Immature natural killer cell (primary cell): ENCODE results near the gene AFP. TPM values are rescaled to one million over a fixed set of nuclear protein-coding genes. Genes with fewer than 3 reads are reported as not detected.

ENCODE experiments used
- DNase-seq, 3 donors: peaks; one replicate each; pipeline ENCODE4 v3.0.0; 2022; ENCODE audit warnings: mixed read lengths in 1 of 3
- H3K27ac Mint-ChIP-seq, 6 donors: one replicate each; pipeline ENCODE4 v1.8.0; 2020; ENCODE audit warnings: mixed read lengths in 6 of 6, mild to moderate bottlenecking in 5 of 6, inconsistent platforms in 4 of 6, moderate library complexity in 3 of 6
- H3K27me3 Mint-ChIP-seq, 3 donors: one replicate each; pipeline ENCODE4 v1.8.0; 2020 to 2021; ENCODE audit warnings: low read depth in 3 of 3, mild to moderate bottlenecking in 3 of 3, mixed read lengths in 3 of 3, moderate library complexity in 3 of 3, inconsistent platforms in 1 of 3
- H3K36me3 Mint-ChIP-seq, 3 donors: one replicate each; pipeline ENCODE4 v1.8.0; 2020; ENCODE audit warnings: mixed read lengths in 3 of 3, inconsistent platforms in 2 of 3, mild to moderate bottlenecking in 2 of 3
- H3K4me1 Mint-ChIP-seq, 2 donors: one replicate each; pipeline ENCODE4 v1.8.0; 2020; ENCODE audit warnings: inconsistent platforms in 2 of 2, mild to moderate bottlenecking in 2 of 2, mixed read lengths in 2 of 2, moderate library complexity in 1 of 2
- H3K4me3 Mint-ChIP-seq, 5 donors: one replicate each; pipeline ENCODE4 v1.8.0; 2020; ENCODE audit warnings: mild to moderate bottlenecking in 5 of 5, mixed read lengths in 5 of 5, inconsistent platforms in 3 of 5, moderate library complexity in 3 of 5
- H3K9me3 Mint-ChIP-seq, 6 donors: one replicate each; pipeline ENCODE4 v1.8.0; 2020; ENCODE audit warnings: mild to moderate bottlenecking in 6 of 6, mixed read lengths in 6 of 6, inconsistent platforms in 4 of 6, moderate library complexity in 3 of 6
- polyA plus RNA-seq, 3 donors: library from polyadenylated mRNA; unstranded; fragments of 300-500 nt; fragmentation: Illumina TruSeq; gene quantifications; one replicate each; pipeline ENCODE4 v1.2.3, GENCODE V29; 2021

Gene AFP
- polyA plus RNA-seq, 3 donors from 2014 or later = not detected

DNA sequence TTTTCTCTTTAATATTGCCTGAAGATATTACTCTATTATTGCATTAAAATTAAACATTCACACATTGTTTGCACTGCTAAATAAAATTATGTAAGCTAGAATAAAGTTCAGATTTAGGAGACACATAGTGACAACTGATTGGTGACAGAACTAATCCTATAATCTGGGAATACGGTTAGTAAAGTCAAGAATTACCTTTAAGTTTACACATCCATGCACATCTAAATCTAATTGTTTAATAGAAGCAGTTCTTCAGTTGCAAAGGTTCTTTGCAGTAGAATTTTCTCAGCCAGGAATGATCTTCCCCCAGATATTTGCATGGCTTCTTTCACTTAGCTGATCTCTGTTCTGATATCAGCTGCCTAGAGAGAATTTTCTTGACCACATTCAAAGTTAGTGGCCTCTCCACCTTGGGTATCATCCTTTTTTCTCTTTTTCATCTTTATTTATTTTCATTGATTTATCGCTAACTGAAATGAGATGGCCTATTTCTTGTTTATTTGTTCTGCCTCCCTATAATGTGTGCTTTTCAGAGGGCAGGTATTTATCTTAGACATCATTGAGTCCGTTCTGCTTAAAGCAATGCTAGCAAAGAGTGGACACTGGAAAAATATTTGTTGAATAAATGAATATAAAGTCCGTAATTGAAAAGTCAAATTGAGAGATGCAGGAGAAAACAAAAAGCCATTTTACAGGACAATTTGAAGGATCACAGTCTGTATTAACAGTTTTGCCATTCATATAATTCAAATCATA, 12.6 kb downstream of the AFP start:
- DNase-seq = no peak
- H3K27me3 Mint-ChIP-seq = peaks cover 0 to 3% (median 2%) of the 10 kb centered on the region in 3 donors
- H3K4me3 Mint-ChIP-seq = no peak overlapping the region
- no peaks in the 10 kb centered on the region for H3K4me1 Mint-ChIP-seq
- H3K9me3 Mint-ChIP-seq = peaks cover 0 to 4% (median 0%) of the 10 kb centered on the region in 6 donors
- H3K27ac Mint-ChIP-seq = no peak overlapping the region
- H3K36me3 Mint-ChIP-seq = peaks cover 0 to 4% (median 0%) of the 10 kb centered on the region in 3 donors

DNA sequence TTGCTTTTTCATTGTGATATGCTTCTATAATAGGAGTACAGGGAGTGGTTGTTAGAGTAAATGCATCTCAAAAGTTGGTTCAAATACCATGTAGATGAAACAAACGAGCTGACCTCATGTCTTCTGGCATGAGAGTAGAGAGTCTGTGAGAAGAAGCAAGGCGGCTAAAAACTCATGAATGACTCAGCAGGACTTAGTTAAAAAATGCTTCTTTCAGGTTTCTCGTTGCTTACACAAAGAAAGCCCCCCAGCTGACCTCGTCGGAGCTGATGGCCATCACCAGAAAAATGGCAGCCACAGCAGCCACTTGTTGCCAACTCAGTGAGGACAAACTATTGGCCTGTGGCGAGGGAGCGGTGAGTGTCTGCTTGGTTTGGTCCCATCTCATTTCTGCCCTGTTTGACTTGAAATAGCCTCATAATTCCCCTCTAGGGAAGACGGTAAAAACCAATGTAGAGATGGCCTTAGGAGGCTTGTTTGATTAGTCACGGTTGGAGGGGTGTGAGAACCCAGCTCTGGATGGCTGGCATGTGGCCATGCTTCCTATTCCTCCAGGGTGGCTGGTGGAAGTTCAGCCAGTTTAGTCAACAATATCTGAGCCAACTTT, 14.5 kb downstream of the AFP start:
- Mint-ChIP-seq H3K27me3 (peaks cover 0 to 3% (median 2%) of the 10 kb centered on the region in 3 donors), H3K36me3 (peaks cover 0 to 4% (median 0%) of the 10 kb centered on the region in 3 donors), H3K9me3 (peaks cover 0 to 4% (median 0%) of the 10 kb centered on the region in 6 donors), H3K4me1 (no peaks in the 10 kb centered on the region), H3K27ac (no peak overlapping the region), H3K4me3 (no peak overlapping the region)
- DNase-seq = no peak

DNA sequence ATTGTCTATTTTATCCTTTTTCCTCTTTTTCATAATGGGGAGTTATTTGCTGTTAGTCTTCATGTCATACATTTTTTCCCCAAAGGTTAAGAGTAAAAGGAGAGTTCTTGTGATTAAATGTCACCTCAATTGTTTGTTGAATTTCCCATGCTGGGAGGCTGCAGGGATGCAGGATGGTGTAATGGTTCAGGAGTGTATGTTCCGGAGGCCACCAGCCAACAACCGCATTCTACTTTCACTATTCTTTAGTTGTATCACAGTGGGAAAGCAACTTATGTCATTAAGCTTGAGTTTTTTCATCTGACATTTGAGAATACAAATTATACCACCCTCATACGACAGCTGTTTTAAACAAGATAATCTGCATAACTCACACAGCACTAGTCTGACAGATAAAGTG, 15.4 kb downstream of the AFP start:
- Mint-ChIP-seq H3K4me1 (no peaks in the 10 kb centered on the region), H3K4me3 (no peak overlapping the region), H3K9me3 (peaks cover 0 to 6% (median under 1%) of the 10 kb centered on the region in 6 donors), H3K36me3 (peaks cover 0 to 4% (median 0%) of the 10 kb centered on the region in 3 donors), H3K27me3 (peaks cover 0 to 5% (median 2%) of the 10 kb centered on the region in 3 donors), H3K27ac (no peak overlapping the region)
- DNase-seq = no peak

DNA sequence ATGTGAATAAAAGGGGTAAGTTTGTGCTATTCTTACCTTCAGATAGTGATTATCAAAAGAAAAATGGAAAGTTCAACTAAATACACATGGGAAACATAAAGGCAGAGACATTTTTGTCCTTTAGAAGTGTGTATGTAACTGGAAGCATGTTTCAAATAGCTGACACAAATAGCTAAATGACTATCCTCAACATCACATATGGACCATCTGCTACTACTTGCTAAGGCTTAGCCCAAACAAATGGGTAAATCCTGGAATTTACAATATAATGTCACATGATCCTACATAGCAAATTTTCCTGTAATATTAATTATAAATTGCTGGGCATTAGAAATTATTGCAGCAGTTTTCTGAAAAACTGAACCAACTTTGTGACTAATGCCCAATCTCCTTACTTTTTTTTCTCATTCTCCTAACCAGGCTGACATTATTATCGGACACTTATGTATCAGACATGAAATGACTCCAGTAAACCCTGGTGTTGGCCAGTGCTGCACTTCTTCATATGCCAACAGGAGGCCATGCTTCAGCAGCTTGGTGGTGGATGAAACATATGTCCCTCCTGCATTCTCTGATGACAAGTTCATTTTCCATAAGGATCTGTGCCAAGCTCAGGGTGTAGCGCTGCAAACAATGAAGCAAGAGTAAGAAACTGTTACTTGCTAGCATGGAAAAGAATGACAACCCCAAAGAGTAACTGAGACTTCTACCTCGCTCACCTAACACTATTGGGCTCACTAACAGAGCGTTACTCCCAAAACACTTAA, 16.1 kb downstream of the AFP start:
- Mint-ChIP-seq H3K27me3 (peaks cover 0 to 9% (median under 1%) of the 10 kb centered on the region in 3 donors), H3K4me3 (no peak overlapping the region), H3K4me1 (no peaks in the 10 kb centered on the region), H3K36me3 (peaks cover 0 to 4% (median 0%) of the 10 kb centered on the region in 3 donors), H3K9me3 (peaks cover 0 to 9% (median 1%) of the 10 kb centered on the region in 6 donors), H3K27ac (no peak overlapping the region)
- no peak for DNase-seq

DNA sequence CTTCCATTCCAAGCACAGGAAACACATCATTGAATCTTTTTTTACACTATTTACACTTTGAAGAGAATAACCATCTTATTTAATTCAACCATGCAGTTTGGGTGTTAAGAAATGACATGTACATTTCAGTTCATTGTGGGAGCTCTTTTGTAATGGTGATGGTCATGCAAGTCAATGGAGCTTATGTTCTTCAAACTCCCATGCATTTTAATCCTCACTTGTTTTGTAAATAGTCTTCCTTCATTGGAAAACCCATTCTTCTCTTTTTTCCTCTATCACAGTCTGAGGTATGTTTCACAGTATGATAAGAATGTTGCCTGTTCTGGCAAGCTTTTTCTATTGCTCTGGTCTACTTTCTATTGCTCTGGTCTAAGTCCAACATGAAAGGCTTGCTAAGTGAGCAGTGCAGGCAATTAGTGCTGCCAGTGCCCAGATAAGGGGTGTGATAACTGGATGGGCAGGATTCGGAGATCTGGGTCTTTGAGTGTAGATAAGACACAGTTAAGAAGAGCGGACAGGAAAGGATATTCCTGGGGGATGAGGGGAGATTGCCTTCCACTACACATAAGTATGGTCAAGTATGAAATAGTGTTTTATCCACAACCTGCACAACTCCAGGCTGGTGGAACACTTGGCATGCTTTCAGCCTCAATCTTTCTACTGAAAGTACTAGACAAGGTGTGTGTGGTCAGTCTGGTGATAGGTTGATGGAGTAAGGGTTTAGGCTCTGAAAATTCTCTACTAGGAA, 17.1 kb downstream of the AFP start:
- peaks cover 0 to 9% (median 3%) of the 10 kb centered on the region in 6 donors for H3K9me3 Mint-ChIP-seq
- H3K27me3 Mint-ChIP-seq = peaks cover 0 to 6% (median 0%) of the 10 kb centered on the region in 3 donors
- no peak for DNase-seq
- H3K36me3 Mint-ChIP-seq = peaks cover 0 to 7% (median 0%) of the 10 kb centered on the region in 3 donors
- H3K27ac Mint-ChIP-seq = no peak overlapping the region
- H3K4me1 Mint-ChIP-seq = no peaks in the 10 kb centered on the region
- H3K4me3 Mint-ChIP-seq = no peak overlapping the region

DNA sequence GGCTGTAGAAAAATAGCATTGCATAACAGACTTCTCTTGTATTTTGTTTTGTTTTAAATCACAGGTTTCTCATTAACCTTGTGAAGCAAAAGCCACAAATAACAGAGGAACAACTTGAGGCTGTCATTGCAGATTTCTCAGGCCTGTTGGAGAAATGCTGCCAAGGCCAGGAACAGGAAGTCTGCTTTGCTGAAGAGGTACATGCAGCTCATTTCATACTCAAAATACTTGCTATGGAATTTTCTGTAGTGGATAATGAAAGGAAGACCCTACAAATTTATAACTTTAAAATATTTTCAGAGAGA, 17.6 kb downstream of the AFP start:
- H3K4me1 Mint-ChIP-seq = no peaks in the 10 kb centered on the region
- peaks cover 0 to 6% (median 0%) of the 10 kb centered on the region in 3 donors for H3K27me3 Mint-ChIP-seq

DNA sequence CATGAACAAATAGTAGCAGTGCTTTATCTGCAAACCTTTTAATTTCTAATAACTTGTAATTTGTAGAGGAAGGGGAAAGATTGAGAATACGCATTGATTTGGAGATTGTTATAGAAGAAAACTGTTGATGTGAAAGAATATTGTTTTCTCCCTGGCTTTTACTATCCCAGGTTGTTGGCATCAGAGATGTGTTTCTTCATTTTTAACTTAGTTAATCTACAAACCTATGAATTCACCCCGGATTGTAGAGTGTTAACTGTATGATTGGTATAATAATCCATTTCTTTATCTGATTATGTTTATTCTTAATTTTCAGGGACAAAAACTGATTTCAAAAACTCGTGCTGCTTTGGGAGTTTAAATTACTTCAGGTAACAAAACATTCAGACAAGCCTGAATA, 18.9 kb downstream of the AFP start:
- Mint-ChIP-seq H3K4me3 (no peak overlapping the region), H3K36me3 (peaks cover 0 to 8% (median 0%) of the 10 kb centered on the region in 3 donors)
- no peak for DNase-seq

More for the DNA sequence above, 17.6 kb downstream of the AFP start:
- H3K27ac Mint-ChIP-seq = no peak overlapping the region
- H3K36me3 Mint-ChIP-seq = peaks cover 0 to 8% (median 0%) of the 10 kb centered on the region in 3 donors
- H3K9me3 Mint-ChIP-seq = peaks cover 0 to 9% (median 3%) of the 10 kb centered on the region in 6 donors
- H3K4me3 Mint-ChIP-seq = no peak overlapping the region
- no peak for DNase-seq

DNA sequence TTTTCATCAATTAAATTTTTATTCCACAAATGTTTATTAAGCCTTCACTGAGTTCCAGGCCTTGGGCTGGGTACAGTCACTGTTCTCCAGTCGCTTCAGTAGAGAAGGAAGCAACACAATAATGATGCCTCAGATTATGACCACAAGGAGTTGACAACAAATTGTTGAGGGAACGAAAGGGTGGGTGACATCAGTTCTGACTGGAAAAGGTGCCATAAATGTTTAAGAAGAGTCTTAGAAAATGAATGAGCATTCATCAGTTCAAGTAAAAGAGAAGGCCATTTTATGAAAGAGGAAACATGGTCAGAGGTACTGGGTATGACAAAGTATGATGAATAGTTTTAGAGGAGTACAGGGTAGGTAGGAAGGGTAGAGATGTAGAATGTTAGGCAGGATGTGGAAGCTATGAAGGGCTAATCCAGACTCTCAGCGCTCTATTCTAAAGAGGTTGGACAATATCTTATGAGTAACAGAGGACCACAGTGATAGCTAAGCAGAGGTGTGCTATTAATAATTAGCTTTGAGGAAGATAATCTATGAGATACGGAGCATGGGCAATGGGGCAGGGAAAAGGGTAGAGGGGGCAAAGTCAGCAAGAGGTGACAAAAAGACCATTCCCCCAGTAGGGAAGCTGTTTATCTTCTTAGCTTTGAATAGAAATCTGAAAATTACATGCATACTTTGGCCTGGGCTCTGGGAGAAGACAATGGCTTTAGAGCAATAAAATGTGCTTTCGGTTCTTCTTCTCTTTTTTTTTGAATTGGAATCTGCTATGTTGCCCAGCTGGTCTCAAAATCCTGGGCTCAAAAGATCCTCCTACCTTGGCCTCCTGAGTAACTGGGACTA, 20.4 kb downstream of the AFP start:
- H3K4me1 Mint-ChIP-seq = no peaks in the 10 kb centered on the region
- peaks cover 0 to 9% (median 5%) of the 10 kb centered on the region in 6 donors for H3K9me3 Mint-ChIP-seq
- no peak for DNase-seq
- peaks cover 0 to 6% (median 0%) of the 10 kb centered on the region in 3 donors for H3K27me3 Mint-ChIP-seq
- H3K27ac Mint-ChIP-seq = no peak overlapping the region
- H3K4me3 Mint-ChIP-seq = no peak overlapping the region
- H3K36me3 Mint-ChIP-seq = peaks cover 0 to 8% (median 0%) of the 10 kb centered on the region in 3 donors

More for the DNA sequence above, 18.9 kb downstream of the AFP start:
- H3K4me1 Mint-ChIP-seq = no peaks in the 10 kb centered on the region
- peaks cover 0 to 6% (median 0%) of the 10 kb centered on the region in 3 donors for H3K27me3 Mint-ChIP-seq
- H3K9me3 Mint-ChIP-seq = peaks cover 0 to 9% (median 3%) of the 10 kb centered on the region in 6 donors
- no peak overlapping the region for H3K27ac Mint-ChIP-seq

DNA sequence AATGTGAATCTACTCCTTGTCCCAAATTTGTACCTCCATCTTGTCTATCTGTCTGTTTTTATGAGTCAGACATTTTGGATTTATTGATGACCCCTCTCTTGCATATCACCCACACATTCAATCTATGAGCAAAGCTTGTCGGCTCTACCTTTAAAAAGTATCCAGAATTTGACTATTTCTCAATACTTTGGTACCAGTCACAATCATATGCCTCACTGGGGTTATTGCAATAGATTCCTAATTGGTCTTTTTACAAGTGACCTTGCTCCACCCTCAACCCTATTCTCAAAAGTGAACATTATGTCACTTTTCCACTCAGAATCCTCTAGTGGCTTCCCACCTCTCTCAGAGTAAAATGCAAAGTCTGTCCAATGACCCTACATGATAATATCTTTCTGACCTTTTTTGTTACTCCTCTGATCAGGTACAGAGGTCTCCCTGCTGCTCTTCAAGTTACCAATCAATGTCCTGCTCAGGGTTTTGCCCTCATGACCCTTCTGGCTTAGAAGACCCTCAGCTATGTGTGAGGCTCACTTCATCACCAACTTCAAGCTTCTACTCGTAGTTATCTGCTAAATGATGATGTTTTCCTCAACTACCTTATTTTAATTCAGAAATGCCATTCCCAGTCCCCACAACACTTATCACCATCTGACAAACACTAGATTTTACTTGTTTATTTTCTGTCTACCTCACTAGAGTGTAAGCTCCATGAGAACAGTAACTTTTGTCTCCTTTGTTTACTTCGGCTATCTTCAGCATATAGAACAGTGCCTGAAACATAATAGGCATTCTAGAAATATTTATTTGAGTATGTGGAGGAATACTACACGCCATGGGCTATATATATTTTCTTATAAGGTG, 22.4 kb downstream of the AFP start:
- Mint-ChIP-seq H3K27me3 (peaks cover 0 to 6% (median 0%) of the 10 kb centered on the region in 3 donors), H3K4me1 (no peaks in the 10 kb centered on the region), H3K9me3 (peaks cover 3 to 9% (median 6%) of the 10 kb centered on the region in 6 donors), H3K27ac (no peak overlapping the region), H3K4me3 (no peak overlapping the region), H3K36me3 (peaks cover 0 to 4% (median 0%) of the 10 kb centered on the region in 3 donors)
- DNase-seq = no peak

DNA sequence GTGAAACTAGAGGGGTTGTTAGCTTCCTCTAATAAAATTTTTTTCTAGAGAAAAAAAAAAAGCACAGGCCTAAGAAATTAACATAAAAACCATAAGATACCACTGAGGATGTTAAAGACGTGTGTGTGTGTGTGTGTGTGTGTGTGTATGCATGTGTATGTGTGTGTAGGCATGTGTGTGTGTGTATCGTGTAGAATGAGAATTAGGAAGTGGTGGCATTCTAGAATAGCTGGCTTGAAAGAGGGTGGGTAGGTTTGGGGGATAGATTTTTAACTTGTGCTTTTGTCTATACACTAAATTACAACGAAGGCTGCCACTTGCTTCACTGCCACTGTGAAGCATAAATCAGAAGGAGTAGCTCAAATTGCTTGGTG, 23.0 kb downstream of the AFP start:
- peaks cover 0 to 4% (median 0%) of the 10 kb centered on the region in 3 donors for H3K36me3 Mint-ChIP-seq
- no peaks in the 10 kb centered on the region for H3K4me1 Mint-ChIP-seq

DNA sequence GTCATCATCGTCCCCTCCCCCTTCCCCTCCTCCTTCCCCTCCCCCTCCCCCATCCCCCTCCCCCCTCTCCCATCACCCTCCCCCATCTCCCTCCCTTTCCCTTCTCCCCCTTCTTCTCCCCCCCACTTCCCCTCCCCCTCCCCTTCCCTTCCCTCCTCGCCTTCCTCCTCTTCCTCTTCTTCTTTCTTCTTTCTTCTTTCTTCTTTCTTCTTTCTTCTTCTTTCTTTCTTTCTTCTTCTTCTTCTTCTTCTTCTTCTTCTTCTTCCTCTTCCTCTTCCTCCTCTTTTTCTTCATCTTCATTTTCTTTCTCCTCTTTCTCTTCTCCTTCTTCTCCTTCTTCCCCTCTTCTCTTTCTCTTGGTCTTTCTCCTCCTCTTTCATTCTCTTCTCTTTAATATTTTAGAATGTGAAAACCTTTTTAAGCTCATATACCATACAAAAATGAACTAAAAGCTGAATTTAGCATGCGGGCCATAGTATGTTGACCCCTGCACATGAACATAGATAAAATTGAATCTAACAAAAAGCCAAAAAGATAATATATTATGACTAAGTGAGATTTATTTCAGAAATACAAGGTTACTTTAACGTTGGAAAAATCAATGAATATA, 25.0 kb downstream of the AFP start:
- peaks cover 0 to 6% (median 1%) of the 10 kb centered on the region in 3 donors for H3K27me3 Mint-ChIP-seq
- no peak for DNase-seq
- no peak overlapping the region for H3K27ac Mint-ChIP-seq
- H3K4me1 Mint-ChIP-seq = no peaks in the 10 kb centered on the region
- peaks cover 3 to 9% (median 6%) of the 10 kb centered on the region in 6 donors for H3K9me3 Mint-ChIP-seq
- H3K4me3 Mint-ChIP-seq = no peak overlapping the region
- H3K36me3 Mint-ChIP-seq = peaks cover 0 to 4% (median 0%) of the 10 kb centered on the region in 3 donors

More for the DNA sequence above, 23.0 kb downstream of the AFP start:
- peaks cover 0 to 6% (median 0%) of the 10 kb centered on the region in 3 donors for H3K27me3 Mint-ChIP-seq
- no peak for DNase-seq
- H3K9me3 Mint-ChIP-seq = peaks cover 3 to 9% (median 6%) of the 10 kb centered on the region in 6 donors
- no peak overlapping the region for H3K27ac Mint-ChIP-seq
- no peak overlapping the region for H3K4me3 Mint-ChIP-seq
